DMS153 (cell line): ENCODE data around the gene ANKRD40CL.

Experiments
- DNase-seq: peaks from one replicate; lab custom pipeline; 2025; lab: John Stamatoyannopoulos, UW

The ANKRD40CL gene

GRCh38 chr17:50787106-50787505, 19.8 kb upstream of the ANKRD40CL start:
- DNase-seq: no peak

- peak; percentile 39 for DNase-seq
Observed at GRCh38 chr17:50785946-50786570, 18.7 kb upstream of the ANKRD40CL start.

- DNase-seq: no peak
Observed at GRCh38 chr17:50785126-50785525, 17.8 kb upstream of the ANKRD40CL start.

GRCh38 chr17:50783905-50784304, 16.6 kb upstream of the ANKRD40CL start:
- DNase-seq: no peak

GRCh38 chr17:50783193-50783660, 15.9 kb upstream of the ANKRD40CL start:
- peak; percentile 67 for DNase-seq

- no peak for DNase-seq
Observed at GRCh38 chr17:50781167-50781566, 13.8 kb upstream of the ANKRD40CL start.

GRCh38 chr17:50779747-50780353, 12.5 kb upstream of the ANKRD40CL start:
- DNase-seq: no peak

GRCh38 chr17:50778988-50779387, 11.7 kb upstream of the ANKRD40CL start:
- no peak for DNase-seq

- DNase-seq: no peak
Observed at GRCh38 chr17:50778471-50778870, 11.2 kb upstream of the ANKRD40CL start.

GRCh38 chr17:50775926-50776325, 8.6 kb upstream of the ANKRD40CL start:
- DNase-seq: no peak

GRCh38 chr17:50774225-50774803, 7.0 kb upstream of the ANKRD40CL start:
- no peak for DNase-seq

GRCh38 chr17:50771991-50772785, 4.9 kb upstream of the ANKRD40CL start:
- no peak for DNase-seq

- no peak for DNase-seq
Observed at GRCh38 chr17:50770346-50770745, 3.0 kb upstream of the ANKRD40CL start.

GRCh38 chr17:50769884-50770283, 2.6 kb upstream of the ANKRD40CL start:
- no peak for DNase-seq

- DNase-seq: peak; percentile 85
Observed at GRCh38 chr17:50768346-50768761, 1.0 kb upstream of the ANKRD40CL start.

- DNase-seq: no peak
Observed at GRCh38 chr17:50767030-50767429, 288 bp downstream of the ANKRD40CL start.

GRCh38 chr17:50766222-50767023, 895 bp downstream of the ANKRD40CL start:
- no peak for DNase-seq

GRCh38 chr17:50765454-50766221, 1.7 kb downstream of the ANKRD40CL start:
- no peak for DNase-seq

GRCh38 chr17:50764734-50765149, 2.6 kb downstream of the ANKRD40CL start:
- DNase-seq: no peak

GRCh38 chr17:50763716-50764475, 3.4 kb downstream of the ANKRD40CL start:
- DNase-seq: peak; percentile 11
